NCI-H2107 treated with DMSO at 0.1 percent for 48 hours (cell line): ENCODE measurements around the gene RBM19.
"Not testable (repeated sequence)": the region's sequence is repeated elsewhere in the genome, so short reads cannot be mapped to it uniquely, and the experiment has no call there.

Source experiments
- DNase-seq: peaks from one replicate; lab custom pipeline; 2025; ENCODE audit not compliant: unreplicated experiment; lab: John Stamatoyannopoulos, UW

RBM19 gene

GRCh38 chr12:113965951-113966797 lies at the start of gene RBM19:
TSS of gene RBM19 (minus strand) at chr12:113966325. CDS start at chr12:113966227, 98 bp downstream.
- peak; percentile 94 for DNase-seq

GRCh38 chr12:114015851-114016250 lies 49.7 kb upstream of the RBM19 start:
- no peak for DNase-seq

GRCh38 chr12:114013575-114014345 lies 47.6 kb upstream of the RBM19 start:
- peak; percentile 71 for DNase-seq

- DNase-seq = no peak
Measured at GRCh38 chr12:114012744-114013431, 46.8 kb upstream of the RBM19 start.

- DNase-seq = no peak
Measured at GRCh38 chr12:114011711-114012110, 45.6 kb upstream of the RBM19 start.

- DNase-seq = no peak
Measured at GRCh38 chr12:114006482-114007425, 40.6 kb upstream of the RBM19 start.

GRCh38 chr12:114004402-114004801 lies 38.3 kb upstream of the RBM19 start:
- DNase-seq = no peak

GRCh38 chr12:114003286-114003685 lies 37.2 kb upstream of the RBM19 start:
- DNase-seq = peak; percentile 58

GRCh38 chr12:114001511-114002340 lies 35.6 kb upstream of the RBM19 start:
- DNase-seq = no peak

GRCh38 chr12:114000861-114001260 lies 34.7 kb upstream of the RBM19 start:
- no peak for DNase-seq

- DNase-seq = not testable (repeated sequence)
Measured at GRCh38 chr12:114000261-114000660, 34.1 kb upstream of the RBM19 start.

- DNase-seq = no peak
Measured at GRCh38 chr12:113997365-113997764, 31.2 kb upstream of the RBM19 start.

GRCh38 chr12:113996026-113996425 lies 29.9 kb upstream of the RBM19 start:
- no peak for DNase-seq

GRCh38 chr12:113994051-113994450 lies 27.9 kb upstream of the RBM19 start:
- DNase-seq = no peak

- not testable (repeated sequence) for DNase-seq
Measured at GRCh38 chr12:113992751-113993150, 26.6 kb upstream of the RBM19 start.

- DNase-seq = no peak
Measured at GRCh38 chr12:113991224-113992044, 25.3 kb upstream of the RBM19 start.

GRCh38 chr12:113990250-113991223 lies 24.4 kb upstream of the RBM19 start:
- DNase-seq = peak; percentile 25
